Prostate gland (tissue), 2 donors: ENCODE measurements around the gene C1orf167.

ENCODE experiments used
- CTCF ChIP-seq, 4 experiments: fragments of 200-600 bp in 2 of 4; fragments of 450-650 bp in 2 of 4; sonication (generic) in 2 of 4; IDR thresholded peaks; 1 replicate in 3 of 4; 2 replicates in 1 of 4; pipeline ENCODE4 v1.5.1; 2016 to 2019; ENCODE audit warnings: antibody characterized with exemption in 4 of 4, mild to moderate bottlenecking in 2 of 4, moderate library complexity in 2 of 4
- POLR2A ChIP-seq: fragments of 450-650 bp; IDR thresholded peaks from one replicate; pipeline ENCODE4 v1.6.1; 2016; ENCODE audit warnings: antibody characterized with exemption, mild to moderate bottlenecking

DNA sequence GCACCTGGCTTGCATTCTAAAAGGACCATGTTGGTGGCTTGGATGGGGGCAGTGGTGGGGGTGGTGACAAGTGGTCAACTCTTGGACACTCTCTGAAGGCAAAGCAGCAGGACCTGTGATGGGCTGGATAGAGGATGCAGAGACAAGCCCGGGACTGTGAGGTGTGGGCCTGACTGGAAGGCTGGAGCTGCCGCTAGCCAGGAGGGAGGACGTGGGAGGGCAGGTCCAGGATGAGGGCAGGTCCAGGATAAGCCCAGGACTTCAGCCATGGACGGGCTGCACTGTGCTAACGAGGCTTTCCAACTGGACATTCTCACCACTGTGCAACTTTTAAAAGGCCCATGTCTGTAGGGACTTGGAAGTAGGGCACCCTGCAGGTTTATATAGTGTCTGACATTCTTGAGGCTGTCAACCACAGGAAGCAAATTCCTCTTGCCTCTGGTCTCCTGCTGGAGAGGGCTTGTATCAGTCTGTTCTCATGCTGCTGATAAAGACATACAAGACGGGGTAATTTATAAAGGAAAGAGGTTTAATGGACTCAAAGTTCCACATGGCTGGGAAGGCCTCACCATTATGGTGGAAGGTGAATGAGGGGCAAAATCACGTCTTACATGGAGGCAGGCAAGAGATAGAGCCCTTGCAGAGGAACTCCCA is 8.3 kb upstream of the C1orf167 start:
- TF ChIP-seq POLR2A (no peak), CTCF (IDR thresholded peaks at IDR 0.05) (no peak)
